SK-N-SH (cell line): Measurements from ENCODE around the gene BTBD3. TPM values are rescaled to one million over a fixed set of nuclear protein-coding genes. Genes with fewer than 3 reads are reported as not detected.
A peak's percentile ranks its signal among the peaks of the same experiment; 100 is the strongest.

ENCODE experiments used
- CTCF ChIA-PET: fragments of 300-600, 350-600 bp; formaldehyde crosslinking; extraction: SDS; loops from one replicate; lab custom pipeline; 2021; lab: Yijun Ruan, JAX
- POLR2A ChIA-PET: fragments of 350-600 bp; sonication (Branson Sonifier 250); formaldehyde crosslinking; extraction: SDS; loops from one replicate; lab custom pipeline; 2020; ENCODE audit warnings: antibody characterized with exemption, inconsistent platforms; lab: Yijun Ruan, JAX
- DNase-seq: peaks from one replicate; pipeline ENCODE4 v3.0.0; 2012
- H2AFZ ChIP-seq: fragments of 200-600 bp; sonication (generic); 2 replicates; pipeline ENCODE4 v1.8.1; 2016; ENCODE audit warnings: antibody characterized with exemption, mild to moderate bottlenecking, low read depth
- H3F3A ChIP-seq: fragments of 200-600 bp; sonication (generic); replicated peaks from 2 replicates; pipeline ENCODE3; 2016; ENCODE audit warnings: antibody characterized with exemption, mild to moderate bottlenecking; ENCODE audit not compliant: insufficient read depth
- H3K27ac ChIP-seq, 2 experiments: fragments of 200-500 bp in 1 of 2; fragments of 200-600 bp in 1 of 2; sonication (Bioruptor generic) in 1 of 2; sonication (generic), shearing (Covaris generic) in 1 of 2; 2 replicates each; pipeline versions ENCODE4 v1.5.1 to v1.6.1; 2014 to 2016; ENCODE audit warnings: low read depth in 2 of 2, inconsistent platforms in 1 of 2, low read length in 1 of 2, mild to moderate bottlenecking in 1 of 2, mixed read lengths in 1 of 2
- H3K27me3 ChIP-seq: fragments of 200-600 bp; sonication (generic), shearing (Covaris generic); 2 replicates; pipeline ENCODE4 v1.6.1; 2016; ENCODE audit warnings: mixed run types; ENCODE audit not compliant: insufficient read depth
- H3K36me3 ChIP-seq, 2 experiments: fragments of 200-500 bp in 1 of 2; fragments of 200-600 bp in 1 of 2; sonication (Bioruptor generic) in 1 of 2; sonication (generic) in 1 of 2; replicated peaks in 1 of 2; 2 replicates each; pipeline versions ENCODE3 to v1.5.1; 2014 to 2016; ENCODE audit warnings: low read length in 1 of 2, mild to moderate bottlenecking in 1 of 2; ENCODE audit not compliant: insufficient read depth in 2 of 2, control insufficient read depth in 1 of 2
- H3K4me1 ChIP-seq, 2 experiments: fragments of 200-500 bp in 1 of 2; fragments of 200-600 bp in 1 of 2; sonication (Bioruptor generic) in 1 of 2; sonication (generic), shearing (Covaris generic) in 1 of 2; 2 replicates each; pipeline versions ENCODE4 v1.5.1 to v1.6.1; 2014 to 2016; ENCODE audit warnings: low read depth in 1 of 2, low read length in 1 of 2, mixed run types in 1 of 2; ENCODE audit not compliant: insufficient read depth in 2 of 2, control insufficient read depth in 1 of 2
- H3K4me2 ChIP-seq: fragments of 200-600 bp; sonication (generic), shearing (Covaris generic); 2 replicates; pipeline ENCODE4 v1.6.1; 2017; ENCODE audit warnings: mixed run types
- H3K4me3 ChIP-seq, 2 experiments: fragments of 200-500 bp in 1 of 2; fragments of 200-600 bp in 1 of 2; sonication (Bioruptor generic) in 1 of 2; sonication (generic), shearing (Covaris generic) in 1 of 2; 2 replicates each; pipeline versions ENCODE4 v1.5.1 to v1.8.1; 2014 to 2016; ENCODE audit warnings: low read depth in 2 of 2, inconsistent platforms in 1 of 2, low read length in 1 of 2, mild to moderate bottlenecking in 1 of 2, mixed read lengths in 1 of 2, moderate library complexity in 1 of 2
- H3K79me2 ChIP-seq: fragments of 200-600 bp; sonication (generic); 2 replicates; pipeline ENCODE4 v1.8.1; 2017; ENCODE audit warnings: mild to moderate bottlenecking; ENCODE audit not compliant: insufficient read depth
- H3K9ac ChIP-seq: fragments of 200-600 bp; sonication (generic); 2 replicates; pipeline ENCODE4 v1.6.1; 2017; ENCODE audit warnings: mixed run types
- H3K9me2 ChIP-seq: fragments of 200-600 bp; sonication (generic); 2 replicates; pipeline ENCODE4 v1.6.1; 2017; ENCODE audit warnings: mixed run types
- H3K9me3 ChIP-seq: fragments of 200-600 bp; sonication (generic); 2 replicates; pipeline ENCODE4 v1.6.1; 2017; ENCODE audit warnings: mixed run types, mild to moderate bottlenecking, moderate library complexity
- H4K20me1 ChIP-seq: fragments of 200-600 bp; sonication (generic); 2 replicates; pipeline ENCODE4 v1.6.1; 2017; ENCODE audit warnings: mild to moderate bottlenecking, mixed run types; ENCODE audit not compliant: insufficient read depth
- CHD2 ChIP-seq: fragments of 150-350 bp; IDR thresholded peaks from 2 replicates; pipeline ENCODE4 v1.6.1; 2018; ENCODE audit warnings: low read length; ENCODE audit not compliant: partially characterized antibody
- EZH2phosphoT487 ChIP-seq: fragments of 200-600 bp; sonication (generic); IDR thresholded peaks from 2 replicates; pipeline ENCODE4 v1.6.1; 2017; ENCODE audit warnings: low read depth, mixed run types, mild to moderate bottlenecking, antibody characterized with exemption, moderate library complexity, borderline replicate concordance
- FOSL2 ChIP-seq: IDR thresholded peaks from 2 replicates; pipeline ENCODE4 v1.4.0; 2012; ENCODE audit warnings: low read depth, mild to moderate bottlenecking, moderate library complexity, borderline replicate concordance
- FOXJ3 ChIP-seq: sonication (generic); formaldehyde crosslinking; IDR thresholded peaks from 2 replicates; pipeline ENCODE4 v1.5.1; 2020; ENCODE audit warnings: mild to moderate bottlenecking, missing genetic modification reagents
- FOXM1 ChIP-seq: IDR thresholded peaks from 2 replicates; pipeline ENCODE4 v1.4.0; 2012; ENCODE audit warnings: low read depth, mild to moderate bottlenecking
- GABPA ChIP-seq: IDR thresholded peaks from 2 replicates; pipeline ENCODE4 v1.4.0; 2012; ENCODE audit warnings: low read depth, mild to moderate bottlenecking
- JUND ChIP-seq: IDR thresholded peaks from 2 replicates; pipeline ENCODE4 v1.4.0; 2012
- RFX5 ChIP-seq: IDR thresholded peaks from 2 replicates; pipeline ENCODE4 v1.6.1; 2012; ENCODE audit warnings: mild to moderate bottlenecking, improper control_type of control experiment, low read length
- RXRA ChIP-seq: IDR thresholded peaks from 2 replicates; pipeline ENCODE4 v1.4.0; 2012; ENCODE audit warnings: low read depth, mild to moderate bottlenecking, borderline replicate concordance
- SIN3A ChIP-seq: IDR thresholded peaks from 2 replicates; pipeline ENCODE4 v1.6.1; 2012; ENCODE audit warnings: low read depth, mild to moderate bottlenecking, low read length, moderate library complexity, borderline replicate concordance
- TAF1 ChIP-seq: IDR thresholded peaks from 2 replicates; pipeline ENCODE4 v1.6.1; 2012; ENCODE audit warnings: low read depth, mild to moderate bottlenecking, low read length, moderate library complexity, borderline replicate concordance
- TCF12 ChIP-seq: IDR thresholded peaks from 2 replicates; pipeline ENCODE4 v1.4.0; 2012
- TEAD4 ChIP-seq: IDR thresholded peaks from 2 replicates; pipeline ENCODE4 v1.4.0; 2012; ENCODE audit warnings: mild to moderate bottlenecking, borderline replicate concordance; ENCODE audit not compliant: insufficient read depth
- YY1 ChIP-seq: IDR thresholded peaks from 2 replicates; pipeline ENCODE4 v1.4.0; 2012; ENCODE audit warnings: low read depth, mild to moderate bottlenecking
- WGBS: methylation state at CpG from one replicate; pipeline ENCODE4 v1.1.6; 2017; ENCODE audit warnings: low lambda C conversion rate; 5-methylcytosine and 5-hydroxymethylcytosine counted together
- polyA plus RNA-seq, 3 experiments: library from polyadenylated mRNA; depleted of rRNA; stranded (reverse); fragments of >200 nt; gene quantifications; 2 replicates each; pipeline ENCODE4 v1.2.3, GENCODE V29; 2012
- TF ChIP-seq, protein P1 (sequence below): fragments of 200-600 bp; sonication (generic); IDR thresholded peaks from 2 replicates; pipeline ENCODE4 v1.6.1; 2017; ENCODE audit warnings: antibody characterized with exemption, mild to moderate bottlenecking, moderate library complexity
- TF ChIP-seq, protein P2 (sequence below): IDR thresholded peaks from 2 replicates; pipeline ENCODE4; 2012
- TF ChIP-seq, protein P3 (sequence below): IDR thresholded peaks from 2 replicates; pipeline ENCODE4 v1.6.1; 2012; ENCODE audit warnings: mild to moderate bottlenecking, low read depth, low read length, moderate library complexity
- TF ChIP-seq, protein P4 (sequence below): IDR thresholded peaks from 2 replicates; pipeline ENCODE4 v1.4.0; 2012; ENCODE audit warnings: low read depth, borderline replicate concordance

BTBD3 gene
- polyA plus RNA-seq, 1 of the 3 experiments (the other 2 are of a cell fraction), result 10.2 TPM

DNA sequence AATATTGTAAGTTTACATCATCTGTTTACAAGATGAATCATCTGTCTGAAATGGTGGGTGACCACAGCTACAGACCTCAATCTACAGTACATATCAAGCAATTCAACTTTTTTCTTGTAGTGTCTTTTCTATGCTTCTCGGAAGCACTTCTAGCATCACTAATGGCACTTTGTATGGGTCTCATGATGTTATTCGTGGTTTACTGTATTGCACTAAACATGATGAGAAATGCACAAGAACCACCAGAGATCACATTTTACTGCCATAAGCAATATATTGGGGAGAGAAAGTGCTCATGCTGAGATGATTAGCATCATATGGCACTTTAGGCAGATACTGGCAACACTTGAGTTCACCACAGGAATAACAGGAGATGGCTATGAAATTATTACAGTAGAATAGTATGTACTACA, 15.4 kb upstream of the BTBD3 start:
- peaks cover 14% of the 10 kb centered on the region for H3F3A ChIP-seq
- H3K9me2 ChIP-seq, result no peaks in the 10 kb centered on the region
- H2AFZ ChIP-seq, result no peak overlapping the region
- WGBS, result 84% methylated on average over 2 of the region's 2 CpGs
- H3K4me3 ChIP-seq, result no peak overlapping the region
- no peak overlapping the region for H3K4me2 ChIP-seq
- DNase-seq, result no peak
- peaks cover 6 to 23% of the 10 kb centered on the region in 2 experiments; a peak in 3 of 4 replicates for H3K4me1 ChIP-seq
- H3K27me3 ChIP-seq, result no peaks in the 10 kb centered on the region
- H3K79me2 ChIP-seq, result peaks cover 85% of the 10 kb centered on the region
- peak overlapping the region in 1 of 2 experiments; percentile 51; a peak in 1 of 4 replicates for H3K27ac ChIP-seq
- H3K9ac ChIP-seq, result no peak overlapping the region
- no peaks in the 10 kb centered on the region for H3K36me3 ChIP-seq
- no peak for TF ChIP-seq GABPA
- TF ChIP-seq, protein P1, sequence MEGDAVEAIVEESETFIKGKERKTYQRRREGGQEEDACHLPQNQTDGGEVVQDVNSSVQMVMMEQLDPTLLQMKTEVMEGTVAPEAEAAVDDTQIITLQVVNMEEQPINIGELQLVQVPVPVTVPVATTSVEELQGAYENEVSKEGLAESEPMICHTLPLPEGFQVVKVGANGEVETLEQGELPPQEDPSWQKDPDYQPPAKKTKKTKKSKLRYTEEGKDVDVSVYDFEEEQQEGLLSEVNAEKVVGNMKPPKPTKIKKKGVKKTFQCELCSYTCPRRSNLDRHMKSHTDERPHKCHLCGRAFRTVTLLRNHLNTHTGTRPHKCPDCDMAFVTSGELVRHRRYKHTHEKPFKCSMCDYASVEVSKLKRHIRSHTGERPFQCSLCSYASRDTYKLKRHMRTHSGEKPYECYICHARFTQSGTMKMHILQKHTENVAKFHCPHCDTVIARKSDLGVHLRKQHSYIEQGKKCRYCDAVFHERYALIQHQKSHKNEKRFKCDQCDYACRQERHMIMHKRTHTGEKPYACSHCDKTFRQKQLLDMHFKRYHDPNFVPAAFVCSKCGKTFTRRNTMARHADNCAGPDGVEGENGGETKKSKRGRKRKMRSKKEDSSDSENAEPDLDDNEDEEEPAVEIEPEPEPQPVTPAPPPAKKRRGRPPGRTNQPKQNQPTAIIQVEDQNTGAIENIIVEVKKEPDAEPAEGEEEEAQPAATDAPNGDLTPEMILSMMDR, result no peak
- TF ChIP-seq CHD2, result no peak
- TF ChIP-seq TCF12, result peak; percentile 19; the same call in 1 of the 2 replicates
- TF ChIP-seq, protein P2, sequence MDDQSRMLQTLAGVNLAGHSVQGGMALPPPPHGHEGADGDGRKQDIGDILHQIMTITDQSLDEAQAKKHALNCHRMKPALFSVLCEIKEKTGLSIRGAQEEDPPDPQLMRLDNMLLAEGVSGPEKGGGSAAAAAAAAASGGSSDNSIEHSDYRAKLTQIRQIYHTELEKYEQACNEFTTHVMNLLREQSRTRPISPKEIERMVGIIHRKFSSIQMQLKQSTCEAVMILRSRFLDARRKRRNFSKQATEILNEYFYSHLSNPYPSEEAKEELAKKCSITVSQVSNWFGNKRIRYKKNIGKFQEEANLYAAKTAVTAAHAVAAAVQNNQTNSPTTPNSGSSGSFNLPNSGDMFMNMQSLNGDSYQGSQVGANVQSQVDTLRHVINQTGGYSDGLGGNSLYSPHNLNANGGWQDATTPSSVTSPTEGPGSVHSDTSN, result peak; percentile 10; the same call in 1 of the 2 replicates
- TF ChIP-seq TAF1, result no peak
- TF ChIP-seq FOSL2, result peak; percentile 48; the same call in 1 of the 2 replicates
- TF ChIP-seq JUND, result peak; percentile 29; the same call in 1 of the 2 replicates
- no peak for TF ChIP-seq RFX5
- no peaks in the 10 kb centered on the region for H3K9me3 ChIP-seq
- CTCF ChIA-PET, result no interaction called here
- H4K20me1 ChIP-seq, result no peaks in the 10 kb centered on the region; the same call in 1 of the 2 replicates
- POLR2A ChIA-PET, result no interaction called here

DNA sequence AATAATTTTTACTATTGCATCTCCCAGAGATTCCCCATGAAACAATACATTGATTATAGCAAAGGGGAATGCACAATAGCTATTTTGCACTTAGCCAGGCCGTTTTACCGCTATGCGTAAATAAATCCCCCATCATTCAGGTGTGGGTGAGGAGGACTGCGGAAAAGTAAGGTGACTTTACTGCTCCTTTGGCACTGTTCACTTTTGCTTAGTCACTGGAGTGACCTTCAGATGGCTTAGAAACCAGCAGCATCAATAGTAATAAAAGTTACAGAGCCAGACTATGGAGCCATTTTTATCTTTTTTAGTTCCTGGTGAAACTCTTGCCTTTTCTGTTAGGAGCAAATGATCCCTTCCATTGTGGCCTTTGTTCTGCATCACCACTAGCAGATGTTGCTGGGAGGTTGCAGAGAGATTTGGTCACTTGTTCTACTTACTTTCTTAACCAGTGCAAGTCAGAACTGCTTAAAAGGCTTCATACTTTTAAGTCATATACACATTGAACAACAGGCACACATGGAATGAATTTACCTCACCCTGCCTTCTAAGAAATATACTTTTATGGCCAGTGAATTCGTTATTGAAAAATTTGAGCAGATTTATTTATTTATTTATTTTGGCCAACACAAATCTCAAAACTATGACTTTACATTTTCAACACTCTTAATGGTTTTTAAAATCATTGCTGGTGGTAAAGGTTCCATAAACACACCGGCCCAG, 12.1 kb upstream of the BTBD3 start:
- Histone ChIP-seq H3K4me1 (peaks cover 9 to 26% of the 10 kb centered on the region in 2 experiments; a peak in 3 of 4 replicates), H3F3A (peaks cover 14% of the 10 kb centered on the region), H3K27me3 (no peaks in the 10 kb centered on the region), H3K9ac (no peak overlapping the region), H3K9me2 (no peaks in the 10 kb centered on the region), H4K20me1 (no peaks in the 10 kb centered on the region; the same call in 1 of the 2 replicates), H3K4me2 (no peak overlapping the region), H2AFZ (no peak overlapping the region), H3K4me3 (no peak overlapping the region), H3K9me3 (no peaks in the 10 kb centered on the region), H3K79me2 (peaks cover 85% of the 10 kb centered on the region), H3K27ac (no peak overlapping the region), H3K36me3 (no peaks in the 10 kb centered on the region)
- ChIA-PET POLR2A (no interaction called here), CTCF (no interaction called here)
- 96% methylated on average over 6 of the region's 6 CpGs for WGBS
- no peak for DNase-seq
- TF ChIP-seq GABPA (no peak), FOXM1 (no peak), JUND (no peak), RXRA (no peak), RFX5 (no peak), EZH2phosphoT487 (no peak), FOXJ3 (CRISPR knock-in tag) (no peak), YY1 (no peak), SIN3A (no peak), TEAD4 (no peak)
- TF ChIP-seq, protein P3, sequence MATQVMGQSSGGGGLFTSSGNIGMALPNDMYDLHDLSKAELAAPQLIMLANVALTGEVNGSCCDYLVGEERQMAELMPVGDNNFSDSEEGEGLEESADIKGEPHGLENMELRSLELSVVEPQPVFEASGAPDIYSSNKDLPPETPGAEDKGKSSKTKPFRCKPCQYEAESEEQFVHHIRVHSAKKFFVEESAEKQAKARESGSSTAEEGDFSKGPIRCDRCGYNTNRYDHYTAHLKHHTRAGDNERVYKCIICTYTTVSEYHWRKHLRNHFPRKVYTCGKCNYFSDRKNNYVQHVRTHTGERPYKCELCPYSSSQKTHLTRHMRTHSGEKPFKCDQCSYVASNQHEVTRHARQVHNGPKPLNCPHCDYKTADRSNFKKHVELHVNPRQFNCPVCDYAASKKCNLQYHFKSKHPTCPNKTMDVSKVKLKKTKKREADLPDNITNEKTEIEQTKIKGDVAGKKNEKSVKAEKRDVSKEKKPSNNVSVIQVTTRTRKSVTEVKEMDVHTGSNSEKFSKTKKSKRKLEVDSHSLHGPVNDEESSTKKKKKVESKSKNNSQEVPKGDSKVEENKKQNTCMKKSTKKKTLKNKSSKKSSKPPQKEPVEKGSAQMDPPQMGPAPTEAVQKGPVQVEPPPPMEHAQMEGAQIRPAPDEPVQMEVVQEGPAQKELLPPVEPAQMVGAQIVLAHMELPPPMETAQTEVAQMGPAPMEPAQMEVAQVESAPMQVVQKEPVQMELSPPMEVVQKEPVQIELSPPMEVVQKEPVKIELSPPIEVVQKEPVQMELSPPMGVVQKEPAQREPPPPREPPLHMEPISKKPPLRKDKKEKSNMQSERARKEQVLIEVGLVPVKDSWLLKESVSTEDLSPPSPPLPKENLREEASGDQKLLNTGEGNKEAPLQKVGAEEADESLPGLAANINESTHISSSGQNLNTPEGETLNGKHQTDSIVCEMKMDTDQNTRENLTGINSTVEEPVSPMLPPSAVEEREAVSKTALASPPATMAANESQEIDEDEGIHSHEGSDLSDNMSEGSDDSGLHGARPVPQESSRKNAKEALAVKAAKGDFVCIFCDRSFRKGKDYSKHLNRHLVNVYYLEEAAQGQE, result no peak
- TF ChIP-seq, protein P4, sequence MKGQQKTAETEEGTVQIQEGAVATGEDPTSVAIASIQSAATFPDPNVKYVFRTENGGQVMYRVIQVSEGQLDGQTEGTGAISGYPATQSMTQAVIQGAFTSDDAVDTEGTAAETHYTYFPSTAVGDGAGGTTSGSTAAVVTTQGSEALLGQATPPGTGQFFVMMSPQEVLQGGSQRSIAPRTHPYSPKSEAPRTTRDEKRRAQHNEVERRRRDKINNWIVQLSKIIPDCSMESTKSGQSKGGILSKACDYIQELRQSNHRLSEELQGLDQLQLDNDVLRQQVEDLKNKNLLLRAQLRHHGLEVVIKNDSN, result no peak
- TF ChIP-seq, protein P2, result no peak
